Common myeloid progenitor, CD34-positive (primary cell): Measurements from ENCODE around the gene VILL.

Experiments
- CTCF ChIA-PET: fragments of 350-600 bp; sonication (Branson Sonifier 250); formaldehyde crosslinking; loops from one replicate; lab custom pipeline; 2021; ENCODE audit warnings: antibody characterized with exemption; lab: Charles Lee
- POLR2A ChIA-PET: fragments of 350-600 bp; sonication (Branson Sonifier 250); formaldehyde crosslinking; loops from one replicate; lab custom pipeline; 2021; ENCODE audit warnings: antibody characterized with exemption; lab: Charles Lee
- DNase-seq, 3 donors: peaks; one replicate each; pipeline versions ENCODE4 v3.0.0 to v3.0.0-alpha.2; 2013
- H3K27ac ChIP-seq, 2 experiments: 1 replicate in 1 of 2; 2 replicates in 1 of 2; pipeline ENCODE4 v1.7.0; 2013; ENCODE audit warnings: inconsistent platforms in 2 of 2, low read length in 2 of 2, mild to moderate bottlenecking in 2 of 2, low read depth in 1 of 2, moderate library complexity in 1 of 2; ENCODE audit not compliant: severe bottlenecking in 2 of 2, insufficient read depth in 1 of 2, poor library complexity in 1 of 2
- H3K27me3 ChIP-seq, 5 experiments: replicated peaks in 2 of 5; 1 replicate in 3 of 5; 2 replicates in 2 of 5; pipeline versions ENCODE4 v1.6.1 to v1.7.0; 2013; ENCODE audit warnings: low read length in 4 of 5, mild to moderate bottlenecking in 2 of 5, moderate library complexity in 2 of 5, inconsistent platforms in 1 of 5; ENCODE audit not compliant: insufficient read depth in 5 of 5, control insufficient read depth in 4 of 5
- H3K36me3 ChIP-seq, 4 experiments: 1 replicate in 2 of 4; 2 replicates in 2 of 4; pipeline versions ENCODE4 v1.6.1 to v1.7.0; 2013; ENCODE audit warnings: low read length in 3 of 4, control low read depth in 1 of 4, mild to moderate bottlenecking in 1 of 4; ENCODE audit not compliant: control insufficient read depth in 4 of 4, insufficient read depth in 4 of 4
- H3K4me1 ChIP-seq, 4 experiments: 1 replicate in 3 of 4; 2 replicates in 1 of 4; pipeline versions ENCODE4 v1.6.1 to v1.7.1; 2013; ENCODE audit warnings: low read length in 3 of 4, mild to moderate bottlenecking in 3 of 4, control low read depth in 1 of 4, inconsistent platforms in 1 of 4, moderate library complexity in 1 of 4; ENCODE audit not compliant: control insufficient read depth in 4 of 4, insufficient read depth in 4 of 4; ENCODE audit errors: control extremely low read depth in 1 of 4
- H3K4me3 ChIP-seq, 7 experiments: 1 replicate in 4 of 7; 2 replicates in 3 of 7; pipeline versions ENCODE4 v1.5.1 to v1.7.0; 2013; ENCODE audit warnings: mild to moderate bottlenecking in 7 of 7, low read length in 6 of 7, moderate library complexity in 6 of 7, inconsistent platforms in 2 of 7, low read depth in 2 of 7, control low read depth in 1 of 7; ENCODE audit not compliant: insufficient read depth in 4 of 7, control insufficient read depth in 1 of 7; ENCODE audit errors: extremely low read depth in 1 of 7
- H3K9me3 ChIP-seq, 5 experiments: 1 replicate in 4 of 5; 2 replicates in 1 of 5; pipeline versions ENCODE4 v1.6.1 to v1.7.1; 2013; ENCODE audit warnings: low read length in 4 of 5, mild to moderate bottlenecking in 2 of 5, inconsistent platforms in 1 of 5, low read depth in 1 of 5, moderate library complexity in 1 of 5; ENCODE audit not compliant: control insufficient read depth in 4 of 5, insufficient read depth in 2 of 5; ENCODE audit errors: control extremely low read depth in 1 of 5
- WGBS: methylation state at CpG from one replicate; pipeline ENCODE4 v1.1.5; 2013; ENCODE audit not compliant: insufficient coverage; 5-methylcytosine and 5-hydroxymethylcytosine counted together

Gene VILL

GRCh38 chr3:37982331-37982730, 8.3 kb upstream of the VILL start:
- POLR2A ChIA-PET, result no interaction called here
- CTCF ChIA-PET, result interaction anchor here (1.2 to 4.1 kb wide), 4 partner anchors 8 to 127 kb away, joined by 3 to 24 read pairs (median 10); no protein-coding TSS in a partner anchor
- peaks cover 4 to 48% (median 13%) of the 10 kb centered on the region in 4 experiments for H3K36me3 ChIP-seq
- no peak for DNase-seq
- WGBS, result no CpG with 5 or more reads among the region's 1 CpG
- no peaks in the 10 kb centered on the region for H3K27me3 ChIP-seq
- H3K4me3 ChIP-seq, result no peak overlapping the region
- H3K9me3 ChIP-seq, result no peaks in the 10 kb centered on the region
- H3K4me1 ChIP-seq, result peaks cover 0 to 7% (median 3%) of the 10 kb centered on the region in 4 experiments
- H3K27ac ChIP-seq, result no peak overlapping the region

GRCh38 chr3:37984051-37984450, 6.5 kb upstream of the VILL start:
- H3K36me3 ChIP-seq, result peaks cover 4 to 44% (median 12%) of the 10 kb centered on the region in 4 experiments
- no peak for DNase-seq
- CTCF ChIA-PET, result interaction anchor here (1.2 to 4.1 kb wide), 4 partner anchors 10 to 128 kb away, joined by 4 to 24 read pairs (median 8); no protein-coding TSS in a partner anchor

GRCh38 chr3:37984596-37984995, 6.0 kb upstream of the VILL start:
- Histone ChIP-seq H3K4me1 (peaks cover 0 to 9% (median 3%) of the 10 kb centered on the region in 4 experiments), H3K27ac (no peak overlapping the region), H3K27me3 (no peaks in the 10 kb centered on the region), H3K36me3 (peaks cover 4 to 42% (median 12%) of the 10 kb centered on the region in 4 experiments), H3K4me3 (no peak overlapping the region), H3K9me3 (no peaks in the 10 kb centered on the region)
- DNase-seq, result no peak
- ChIA-PET POLR2A (no interaction called here), CTCF (interaction anchor here (1.0 to 4.1 kb wide), 6 partner anchors 9 to 132 kb away, joined by 3 to 24 read pairs (median 6); no protein-coding TSS in a partner anchor)
- 87% methylated on average over 6 of the region's 7 CpGs for WGBS

More at GRCh38 chr3:37984051-37984450, 6.5 kb upstream of the VILL start:
- no peaks in the 10 kb centered on the region for H3K9me3 ChIP-seq
- no peak overlapping the region for H3K4me3 ChIP-seq
- POLR2A ChIA-PET, result no interaction called here
- H3K4me1 ChIP-seq, result peaks cover 0 to 9% (median 3%) of the 10 kb centered on the region in 4 experiments
- H3K27ac ChIP-seq, result no peak overlapping the region
- H3K27me3 ChIP-seq, result no peaks in the 10 kb centered on the region
- 78% methylated on average over 6 of the region's 7 CpGs for WGBS

- H3K9me3 ChIP-seq, result no peaks in the 10 kb centered on the region
- no peaks in the 10 kb centered on the region for H3K27me3 ChIP-seq
- ChIA-PET CTCF (interaction anchor here (0.7 to 4.1 kb wide), 7 partner anchors 12 to 736 kb away, joined by 3 to 24 read pairs (median 3); no protein-coding TSS in a partner anchor), POLR2A (no interaction called here)
- no peak for DNase-seq
- peaks cover 4 to 32% (median 9%) of the 10 kb centered on the region in 4 experiments for H3K36me3 ChIP-seq
- no peak overlapping the region for H3K4me3 ChIP-seq
- WGBS, result 95% methylated on average over 7 of the region's 8 CpGs
- no peak overlapping the region for H3K27ac ChIP-seq
- H3K4me1 ChIP-seq, result peaks cover 0 to 9% (median 3%) of the 10 kb centered on the region in 4 experiments
These were observed 4.8 kb upstream of the VILL start for GRCh38 chr3:37985637-37986320.

GRCh38 chr3:37986479-37987314, 3.9 kb upstream of the VILL start:
- CTCF ChIA-PET, result interaction anchor here (0.7 to 4.1 kb wide), 8 partner anchors 8 to 737 kb away, joined by 3 to 24 read pairs (median 3); no protein-coding TSS in a partner anchor
- DNase-seq, result peak in 2 of 3 donors; percentile 42 to 56
- peaks cover 0 to 9% (median 3%) of the 10 kb centered on the region in 4 experiments for H3K4me1 ChIP-seq
- H3K36me3 ChIP-seq, result peaks cover 3 to 23% (median 7%) of the 10 kb centered on the region in 4 experiments
- 86% methylated on average over 12 of the region's 12 CpGs for WGBS
- H3K27me3 ChIP-seq, result no peaks in the 10 kb centered on the region
- H3K9me3 ChIP-seq, result no peaks in the 10 kb centered on the region
- POLR2A ChIA-PET, result no interaction called here
- peak overlapping the region in 1 of 2 experiments; percentile 50 for H3K27ac ChIP-seq
- no peak overlapping the region for H3K4me3 ChIP-seq

- WGBS, result 83% methylated on average over 2 of the region's 2 CpGs
- Histone ChIP-seq H3K4me3 (no peak overlapping the region), H3K27me3 (no peaks in the 10 kb centered on the region), H3K27ac (peak overlapping the region in 1 of 2 experiments; percentile 50), H3K9me3 (no peaks in the 10 kb centered on the region), H3K36me3 (peaks cover 0 to 18% (median 5%) of the 10 kb centered on the region in 4 experiments), H3K4me1 (peaks cover 0 to 9% (median 3%) of the 10 kb centered on the region in 4 experiments)
- DNase-seq, result no peak
- ChIA-PET POLR2A (no interaction called here), CTCF (interaction anchor here (1.0 to 1.7 kb wide), 3 partner anchors 9 to 16 kb away, joined by 3 to 6 read pairs (median 3); no protein-coding TSS in a partner anchor)
These were observed 3.3 kb upstream of the VILL start for GRCh38 chr3:37987315-37987697.
